Measurements from ENCODE around the gene MICALL2.

MICALL2 gene

GRCh38 chr7:1394371-1394770 lies 64.9 kb downstream of the MICALL2 start:
- DNase-seq (ENCODE audit: low spot score): no peak

GRCh38 chr7:1393421-1393820 lies 65.8 kb downstream of the MICALL2 start:
- no peak for DNase-seq (ENCODE audit: low spot score)

- no peak for DNase-seq (ENCODE audit: low spot score)
Measured at GRCh38 chr7:1392556-1392955, 66.7 kb downstream of the MICALL2 start.

GRCh38 chr7:1391449-1391848 lies 67.8 kb downstream of the MICALL2 start:
- DNase-seq (ENCODE audit: low spot score): no peak

GRCh38 chr7:1388703-1389335 lies 70.5 kb downstream of the MICALL2 start:
- no peak for DNase-seq (ENCODE audit: low spot score)

DNA sequence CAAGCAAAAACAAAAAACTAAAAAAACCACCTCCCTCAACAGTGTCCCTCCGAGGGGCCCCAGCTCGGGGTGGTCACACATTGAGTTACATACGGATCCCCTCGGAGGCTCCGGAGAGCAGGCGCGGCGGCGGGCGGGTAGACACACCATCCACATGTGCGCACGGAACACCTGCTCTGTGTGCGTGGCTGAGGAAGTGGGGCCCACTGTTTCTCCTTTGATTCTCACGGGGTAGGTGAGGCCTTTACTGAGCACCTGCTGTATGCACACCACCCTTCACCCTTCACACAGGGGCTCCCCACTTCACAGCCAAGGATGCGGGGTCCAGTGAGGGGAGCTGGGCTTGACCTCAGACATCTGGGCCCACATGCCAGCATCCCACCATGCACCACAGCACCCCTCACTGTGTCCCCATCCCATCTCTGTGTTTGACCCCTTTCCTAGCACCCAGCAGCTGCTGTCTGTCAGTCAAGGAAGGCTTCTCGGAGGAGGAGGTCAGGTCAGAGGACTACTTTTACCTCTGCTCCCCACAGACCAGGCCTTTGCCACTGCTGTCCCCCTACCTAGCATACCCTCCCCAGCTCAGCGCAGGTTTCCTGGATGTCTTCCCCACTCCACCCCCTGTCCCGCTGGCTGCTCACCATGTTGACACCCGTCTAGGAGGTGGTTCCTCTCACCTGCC lies 71.1 kb downstream of the MICALL2 start:
- DNase-seq (ENCODE audit: low spot score): no peak

DNA sequence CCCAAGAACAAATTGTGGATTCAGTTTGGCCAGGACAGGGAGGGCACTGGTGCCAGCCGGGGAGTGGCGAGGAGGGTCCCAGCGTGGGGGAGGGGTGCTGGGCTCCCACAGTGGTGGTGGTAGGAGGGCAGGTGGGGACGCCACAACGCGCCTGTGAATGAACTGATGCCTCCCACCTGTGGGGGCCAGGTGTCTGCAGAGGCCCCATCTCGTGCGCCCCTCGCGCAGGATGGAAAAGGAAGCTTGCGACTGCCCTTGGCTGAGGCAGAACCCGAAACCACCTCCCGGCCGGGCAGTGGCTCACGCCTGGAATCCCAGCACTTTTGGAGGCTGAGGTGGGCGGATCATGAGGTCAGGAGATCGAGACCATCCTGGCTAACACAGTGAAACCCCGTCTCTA lies 72.0 kb downstream of the MICALL2 start:
- DNase-seq (ENCODE audit: low spot score): no peak

GRCh38 chr7:1386623-1387220 lies 72.5 kb downstream of the MICALL2 start:
- DNase-seq (ENCODE audit: low spot score): no peak

DNA sequence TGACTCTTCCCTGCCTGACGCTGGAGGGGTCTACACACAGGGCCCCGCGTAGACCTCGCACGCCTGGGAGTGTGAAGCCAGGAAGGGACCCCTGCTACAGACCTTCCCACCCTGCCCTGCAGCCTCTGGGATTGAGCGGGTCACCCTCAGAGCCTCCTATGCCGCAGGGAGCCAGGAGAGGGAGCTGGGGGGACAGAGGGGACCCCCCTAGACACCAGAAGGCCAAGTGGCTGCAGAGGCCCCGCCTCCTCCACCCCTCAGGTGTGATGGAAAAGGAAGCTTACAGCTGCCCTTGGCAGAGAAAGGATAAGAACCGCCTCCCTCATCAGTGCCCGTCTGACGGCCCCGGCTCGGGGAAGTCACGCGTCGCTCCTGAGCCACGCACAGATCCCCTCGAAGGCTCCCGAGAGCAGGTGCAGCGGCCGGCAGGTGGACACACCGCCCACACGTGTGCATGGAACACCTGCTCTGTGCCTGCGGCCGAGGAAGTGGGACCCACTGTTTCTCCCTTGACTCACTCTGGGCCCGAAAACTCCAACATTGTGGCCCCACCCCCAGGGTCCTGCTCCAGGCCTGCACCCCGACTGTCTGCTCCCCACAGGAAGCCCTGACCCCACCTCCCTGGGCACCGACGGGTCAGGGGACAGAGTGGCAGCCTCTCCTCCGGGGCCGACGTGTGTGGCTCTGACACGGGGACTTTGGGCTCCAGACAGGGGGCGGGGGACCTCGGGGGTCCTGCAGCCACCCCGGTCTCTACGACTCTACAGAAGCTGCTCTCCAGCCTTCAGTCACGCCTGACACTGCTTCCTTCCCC lies 73.3 kb downstream of the MICALL2 start:
- no peak for DNase-seq (ENCODE audit: low spot score)

DNA sequence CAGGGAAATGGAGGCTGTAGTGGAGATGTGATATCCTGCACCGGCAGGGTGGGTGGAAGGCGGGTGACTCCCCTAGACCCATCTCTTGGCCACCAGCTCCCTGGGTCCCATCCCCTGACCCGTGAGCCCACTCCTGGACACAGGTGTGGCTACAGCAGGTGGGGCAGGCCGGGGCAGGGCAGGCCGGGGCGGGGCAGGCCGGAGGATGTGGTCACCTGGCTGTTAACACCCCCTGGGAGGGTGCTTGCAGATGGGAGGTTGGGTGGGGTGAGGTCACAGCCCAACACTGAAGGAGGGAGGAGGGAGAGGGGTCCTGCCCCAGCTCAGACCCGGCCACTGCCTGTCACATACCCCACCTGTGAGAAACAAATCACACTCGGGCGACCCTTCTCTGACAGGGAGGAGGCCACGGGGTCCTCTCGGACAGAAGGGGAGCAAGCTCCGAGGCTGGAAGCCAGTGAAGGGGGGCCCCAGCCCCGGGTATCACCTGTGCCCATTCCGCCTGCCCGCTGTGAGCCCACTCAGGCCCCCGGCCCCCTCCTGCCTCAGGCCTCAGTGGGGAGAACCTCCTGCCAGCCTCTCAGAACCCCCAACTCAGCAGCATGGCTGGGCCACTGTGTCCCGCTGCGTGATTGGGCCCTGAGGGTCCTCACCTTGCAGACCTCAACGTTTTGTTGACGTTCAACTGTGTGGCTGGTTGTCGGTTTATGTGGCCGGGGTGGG lies 74.0 kb downstream of the MICALL2 start:
- DNase-seq (ENCODE audit: low spot score): no peak

Measured in CD4-positive, alpha-beta T cell treated with Interleukin-6 at 100 ng/mL for 8 hours (primary cell).